CD4-positive, alpha-beta T cell (primary cell): ENCODE data around the gene HSPB7. TPM values are rescaled to one million over a fixed set of nuclear protein-coding genes. Genes with fewer than 3 reads are reported as not detected.
"Not testable (repeated sequence)": the region's sequence is repeated elsewhere in the genome, so short reads cannot be mapped to it uniquely, and the experiment has no call there.

Experiments used
- ATAC-seq: fragments of 200-7000 bp; cut with Tn5 transposase; one replicate; pipeline ENCODE4 v1.10.0; 2022; ENCODE audit warnings: mild to moderate bottlenecking; ENCODE audit not compliant: poor library complexity
- CTCF ChIA-PET: fragments of 350-600 bp; sonication (Branson Sonifier 250); formaldehyde crosslinking; loops from one replicate; lab custom pipeline; 2021; ENCODE audit warnings: antibody characterized with exemption, inconsistent platforms; lab: Charles Lee
- POLR2A ChIA-PET: fragments of 350-600 bp; sonication (Branson Sonifier 250); formaldehyde crosslinking; loops from one replicate; lab custom pipeline; 2021; ENCODE audit warnings: antibody characterized with exemption, inconsistent platforms; lab: Charles Lee
- DNase-seq, 14 experiments: peaks; one replicate each; pipeline ENCODE4 v3.0.0-alpha.2; 2013 to 2020; ENCODE audit warnings: mixed read lengths in 2 of 14
- H3K27ac ChIP-seq, 2 donors: one replicate each; pipeline versions ENCODE4 v1.5.1 to v1.7.0; 2013; ENCODE audit warnings: low read length in 2 of 2, low read depth in 1 of 2, mild to moderate bottlenecking in 1 of 2
- H3K27me3 ChIP-seq, 2 experiments: 1 replicate in 1 of 2; 2 replicates in 1 of 2; pipeline versions ENCODE4 v1.6.1 to v1.7.0; 2013; ENCODE audit warnings: low read length in 2 of 2, control low read depth in 1 of 2, mild to moderate bottlenecking in 1 of 2, moderate library complexity in 1 of 2; ENCODE audit not compliant: insufficient read depth in 2 of 2, control insufficient read depth in 1 of 2
- H3K36me3 ChIP-seq: one replicate; pipeline ENCODE4 v1.6.1; 2013; ENCODE audit warnings: low read length, control low read depth; ENCODE audit not compliant: insufficient read depth
- H3K4me1 ChIP-seq: one replicate; pipeline ENCODE4 v1.6.1; 2013; ENCODE audit warnings: low read length, control low read depth; ENCODE audit not compliant: insufficient read depth
- H3K4me3 ChIP-seq: one replicate; pipeline ENCODE4 v1.5.1; 2013; ENCODE audit warnings: mild to moderate bottlenecking, low read length, moderate library complexity
- H3K9me3 ChIP-seq, 2 experiments: 1 replicate in 1 of 2; 2 replicates in 1 of 2; pipeline versions ENCODE4 v1.6.1 to v1.7.0; 2013; ENCODE audit warnings: low read length in 2 of 2, mild to moderate bottlenecking in 2 of 2, control low read depth in 1 of 2, moderate library complexity in 1 of 2; ENCODE audit not compliant: control insufficient read depth in 1 of 2, insufficient read depth in 1 of 2
- H3K27ac Mint-ChIP-seq: one replicate; pipeline ENCODE4 v1.8.0; 2020; ENCODE audit warnings: mixed read lengths
- H3K27me3 Mint-ChIP-seq: one replicate; pipeline ENCODE4 v1.8.0; 2021; ENCODE audit warnings: mixed read lengths
- H3K36me3 Mint-ChIP-seq: one replicate; pipeline ENCODE4 v1.8.0; 2021; ENCODE audit warnings: low read depth, mixed read lengths
- H3K4me1 Mint-ChIP-seq: one replicate; pipeline ENCODE4 v1.8.0; 2021; ENCODE audit warnings: low read depth, mixed read lengths
- H3K4me3 Mint-ChIP-seq: one replicate; pipeline ENCODE4 v1.8.0; 2020; ENCODE audit warnings: mild to moderate bottlenecking, mixed read lengths
- H3K9me3 Mint-ChIP-seq: one replicate; pipeline ENCODE4 v1.8.0; 2020; ENCODE audit warnings: mixed read lengths
- CTCF ChIP-seq: fragments of 200-600 bp; IDR thresholded peaks from one replicate; pipeline ENCODE4 v1.8.0; 2022; ENCODE audit warnings: antibody characterized with exemption, mild to moderate bottlenecking
- intact Hi-C, 2 experiments: fragments of 100-400 bp; cut with DNase I in 1 of 2; cut with micrococcal nuclease in 1 of 2; formaldehyde crosslinking; loops; one replicate each; pipeline versions ENCODE4 v1.15.1 to v1.9.0; 2023 to 2025; cut with DNase I, micrococcal nuclease
- total RNA-seq, 174 experiments: library from RNA in 2 of 174; stranded (reverse) in 2 of 174; gene quantifications; one replicate each; pipeline ENCODE4 v1.2.3 and lab custom pipeline; 2021 to 2026

The HSPB7 gene
- total RNA-seq, 2 experiments from 2014 or later, result not detected

GRCh38 chr1:16043521-16043920 is 25.7 kb upstream of the HSPB7 start, which contains the start of gene CLCNKB:
Gene CLCNKB, plus strand, starts transcription at chr1:16043782. Its CDS starts 711 bp downstream, at chr1:16044493.
- TF ChIP-seq CTCF, result no peak
- no peaks in the 10 kb centered on the region for H3K9me3 Mint-ChIP-seq
- no peak within 1 kb of the TSS for H3K4me3 ChIP-seq
- H3K4me3 Mint-ChIP-seq, result no peak within 1 kb of the TSS
- H3K36me3 Mint-ChIP-seq, result no peaks in the 10 kb centered on the region
- ChIA-PET CTCF (no interaction called here), POLR2A (no interaction called here)
- H3K27me3 Mint-ChIP-seq, result peaks cover 7% of the 10 kb centered on the region
- no peak within 1 kb of the TSS for H3K27ac Mint-ChIP-seq
- no peaks in the 10 kb centered on the region for H3K27me3 ChIP-seq
- intact Hi-C loops, result no loop called here
- DNase-seq, result no peak
- no peaks in the 10 kb centered on the region for H3K4me1 Mint-ChIP-seq
- H3K27ac ChIP-seq, result no peak within 1 kb of the TSS
- H3K36me3 ChIP-seq, result no peaks in the 10 kb centered on the region
- H3K4me1 ChIP-seq, result peaks cover 2% of the 10 kb centered on the region
- no peaks in the 10 kb centered on the region for H3K9me3 ChIP-seq
- no peak for ATAC-seq

- H3K27ac Mint-ChIP-seq, DNase-seq, POLR2A ChIA-PET, H3K36me3 Mint-ChIP-seq, H3K9me3 Mint-ChIP-seq, CTCF ChIA-PET, H3K36me3 ChIP-seq, H3K27me3 ChIP-seq, H3K4me3 ChIP-seq, H3K4me3 Mint-ChIP-seq, intact Hi-C loops, H3K27ac ChIP-seq, ATAC-seq, H3K9me3 ChIP-seq, H3K27me3 Mint-ChIP-seq, H3K4me1 Mint-ChIP-seq, H3K4me1 ChIP-seq: not testable (repeated sequence)
Observed at GRCh38 chr1:16042654-16043053, 24.8 kb upstream of the HSPB7 start.

- Mint-ChIP-seq H3K4me1 (no peaks in the 10 kb centered on the region), H3K4me3 (no peak overlapping the region), H3K9me3 (no peaks in the 10 kb centered on the region), H3K27me3 (no peaks in the 10 kb centered on the region), H3K36me3 (no peaks in the 10 kb centered on the region), H3K27ac (no peak overlapping the region)
- Histone ChIP-seq H3K36me3 (no peaks in the 10 kb centered on the region), H3K9me3 (no peaks in the 10 kb centered on the region), H3K4me1 (no peaks in the 10 kb centered on the region), H3K4me3 (no peak overlapping the region), H3K27ac (no peak overlapping the region), H3K27me3 (no peaks in the 10 kb centered on the region)
- TF ChIP-seq CTCF, result no peak
- ATAC-seq, result no peak
- CTCF ChIA-PET, result no interaction called here
- intact Hi-C loops, result no loop called here
- POLR2A ChIA-PET, result no interaction called here
- no peak for DNase-seq
Observed at GRCh38 chr1:16042096-16042495, 24.3 kb upstream of the HSPB7 start.

GRCh38 chr1:16041200-16041599 is 23.4 kb upstream of the HSPB7 start:
- DNase-seq (no peak), ATAC-seq (no peak)
- no peak for TF ChIP-seq CTCF
- Mint-ChIP-seq H3K9me3 (no peaks in the 10 kb centered on the region), H3K4me1 (no peaks in the 10 kb centered on the region), H3K36me3 (no peaks in the 10 kb centered on the region), H3K4me3 (no peak overlapping the region), H3K27me3 (no peaks in the 10 kb centered on the region), H3K27ac (no peak overlapping the region)
- H3K9me3 ChIP-seq, result no peaks in the 10 kb centered on the region
- H3K27me3 ChIP-seq, result no peaks in the 10 kb centered on the region
- no peaks in the 10 kb centered on the region for H3K36me3 ChIP-seq
- intact Hi-C loops, result no loop called here
- CTCF ChIA-PET, result no interaction called here
- no peaks in the 10 kb centered on the region for H3K4me1 ChIP-seq
- POLR2A ChIA-PET, result no interaction called here
- no peak overlapping the region for H3K4me3 ChIP-seq
- no peak overlapping the region for H3K27ac ChIP-seq

GRCh38 chr1:16039871-16040270 is 22.0 kb upstream of the HSPB7 start:
- H3K27me3 ChIP-seq, H3K4me1 ChIP-seq, H3K27me3 Mint-ChIP-seq, H3K36me3 ChIP-seq, CTCF ChIA-PET, H3K36me3 Mint-ChIP-seq, H3K27ac Mint-ChIP-seq, H3K9me3 Mint-ChIP-seq, H3K4me1 Mint-ChIP-seq, H3K4me3 ChIP-seq, H3K9me3 ChIP-seq, H3K27ac ChIP-seq, POLR2A ChIA-PET, DNase-seq, H3K4me3 Mint-ChIP-seq, intact Hi-C loops, ATAC-seq: not testable (repeated sequence)
